HepG2 (cell line): ENCODE measurements around the gene BAIAP2L1. TPM values are rescaled to one million over a fixed set of nuclear protein-coding genes. Genes with fewer than 3 reads are reported as not detected.
A peak's percentile ranks its signal among the peaks of the same experiment; 100 is the strongest.

Experiments
- ARHGAP35 ChIP-seq: sonication (generic); formaldehyde crosslinking; IDR thresholded peaks from 2 replicates; pipeline ENCODE4 v1.9.0; 2022; ENCODE audit warnings: mild to moderate bottlenecking, inconsistent platforms, moderate library complexity, missing genetic modification reagents, borderline replicate concordance
- FOSL2 ChIP-seq: sonication (generic); formaldehyde crosslinking; IDR thresholded peaks from 2 replicates; pipeline ENCODE4 v1.4.0; 2020; ENCODE audit warnings: missing genetic modification reagents
- NR2F6 ChIP-seq, 2 experiments: IDR thresholded peaks; 2 replicates each; pipeline ENCODE4 v1.6.1; 2016; ENCODE audit warnings: antibody characterized with exemption in 1 of 2, mild to moderate bottlenecking in 1 of 2
- POGZ ChIP-seq: sonication (generic); formaldehyde crosslinking; IDR thresholded peaks from 2 replicates; pipeline ENCODE4 v1.4.0; 2020; ENCODE audit warnings: mild to moderate bottlenecking, missing genetic modification reagents
- REL ChIP-seq: sonication (generic); formaldehyde crosslinking; conservative IDR thresholded peaks from 2 replicates; pipeline ENCODE4 v1.8.0; 2022; ENCODE audit warnings: mild to moderate bottlenecking, missing genetic modification reagents, moderate library complexity
- SKI ChIP-seq: fragments of 450-650 bp; IDR thresholded peaks from one replicate; pipeline ENCODE4 v1.6.1; 2018; ENCODE audit warnings: mild to moderate bottlenecking; ENCODE audit not compliant: partially characterized antibody
- ZMAT3 ChIP-seq: sonication (generic); formaldehyde crosslinking; conservative IDR thresholded peaks from 2 replicates; pipeline ENCODE4 v1.7.0; 2021; ENCODE audit warnings: missing genetic modification reagents
- ZNF354B ChIP-seq: sonication (generic); formaldehyde crosslinking; IDR thresholded peaks from 2 replicates; pipeline ENCODE4 v1.8.0; 2022; ENCODE audit warnings: mild to moderate bottlenecking, missing genetic modification reagents
- polyA plus RNA-seq, 8 experiments: library from polyadenylated mRNA; depleted of rRNA in 3 of 8; stranded (reverse) in 7 of 8; unstranded in 1 of 8; fragments of >200 nt; fragmentation: Illumina TruSeq in 4 of 8; extraction: Trizol in 4 of 8; gene quantifications; 2 replicates each; pipeline versions ENCODE4 v1.2.1 to v1.2.3, GENCODE V29; 2011 to 2016; ENCODE audit warnings: low read depth in 4 of 8, missing spikeins in 1 of 8, mixed read lengths in 1 of 8; ENCODE audit not compliant: insufficient read depth in 1 of 8
- total RNA-seq, 5 experiments: library from RNA; depleted of rRNA; stranded (reverse); fragments of >200 nt; fragmentation: Illumina TruSeq; extraction: Trizol; gene quantifications; 2 replicates each; pipeline ENCODE4 v1.2.3, GENCODE V29; 2016; ENCODE audit warnings: low read depth in 1 of 5
- TF ChIP-seq, protein P1 (sequence below): sonication (generic); formaldehyde crosslinking; IDR thresholded peaks from 2 replicates; pipeline ENCODE4 v1.5.1; 2020; ENCODE audit warnings: mild to moderate bottlenecking, missing genetic modification reagents, moderate library complexity
- TF ChIP-seq, protein P2 (sequence below): sonication (generic); formaldehyde crosslinking; IDR thresholded peaks from 2 replicates; pipeline ENCODE4 v1.5.0; 2020; ENCODE audit warnings: mild to moderate bottlenecking, missing genetic modification reagents, borderline replicate concordance
- TF ChIP-seq, protein P3 (sequence below): sonication (generic); formaldehyde crosslinking; IDR thresholded peaks from 2 replicates; pipeline ENCODE4 v1.9.0; 2022; ENCODE audit warnings: low read depth, missing genetic modification reagents
- TF ChIP-seq, protein P4 (sequence below): sonication (generic); formaldehyde crosslinking; IDR thresholded peaks from 2 replicates; pipeline ENCODE4 v1.4.0; 2020; ENCODE audit warnings: mild to moderate bottlenecking, missing genetic modification reagents
- TF ChIP-seq, protein P5 (sequence below): IDR thresholded peaks from 2 replicates; pipeline ENCODE4 v1.6.1; 2016; ENCODE audit warnings: low read depth

The BAIAP2L1 gene
- total and polyA plus RNA-seq, 2 of the 13 experiments (the other 11 are each of a cell fraction or from before 2014, with no cell fraction given): 13.0 to 21.5 TPM

DNA sequence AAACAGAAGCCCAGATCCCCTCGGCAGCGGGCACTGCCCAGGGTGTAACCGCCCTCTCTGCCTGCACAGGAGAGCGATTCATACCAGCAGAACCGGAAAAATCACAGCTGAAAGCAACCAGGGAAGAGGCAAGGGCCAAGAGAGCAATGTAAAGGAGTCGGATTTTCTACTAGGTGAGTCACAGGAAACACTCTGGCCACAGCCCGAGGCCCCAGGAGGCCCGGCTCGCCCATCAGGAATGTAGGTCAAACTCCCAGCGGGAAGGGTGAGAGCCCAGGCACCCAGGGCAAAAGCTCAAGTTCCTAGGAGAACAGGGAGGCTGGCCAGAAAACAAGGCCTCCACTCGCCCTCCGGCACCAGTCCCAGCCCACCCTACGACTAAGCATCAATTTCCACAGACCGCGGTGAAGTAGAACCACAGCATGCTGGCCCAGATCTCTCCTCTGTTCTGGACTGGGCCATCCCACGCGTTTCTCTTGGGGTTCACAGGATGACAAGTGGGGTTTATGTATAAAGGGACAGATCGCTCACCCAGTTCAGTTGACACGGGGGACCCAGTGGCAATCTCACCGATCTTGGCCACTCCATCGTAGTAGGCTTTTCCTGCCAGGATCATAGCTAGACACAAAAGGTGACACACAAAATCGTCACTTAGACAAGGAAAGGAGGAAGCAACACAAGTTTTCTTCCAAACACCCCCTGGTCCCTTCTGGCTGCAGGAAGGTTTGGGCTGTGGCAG, 46.2 kb downstream of the BAIAP2L1 start (continued):
- TF ChIP-seq, protein P1, sequence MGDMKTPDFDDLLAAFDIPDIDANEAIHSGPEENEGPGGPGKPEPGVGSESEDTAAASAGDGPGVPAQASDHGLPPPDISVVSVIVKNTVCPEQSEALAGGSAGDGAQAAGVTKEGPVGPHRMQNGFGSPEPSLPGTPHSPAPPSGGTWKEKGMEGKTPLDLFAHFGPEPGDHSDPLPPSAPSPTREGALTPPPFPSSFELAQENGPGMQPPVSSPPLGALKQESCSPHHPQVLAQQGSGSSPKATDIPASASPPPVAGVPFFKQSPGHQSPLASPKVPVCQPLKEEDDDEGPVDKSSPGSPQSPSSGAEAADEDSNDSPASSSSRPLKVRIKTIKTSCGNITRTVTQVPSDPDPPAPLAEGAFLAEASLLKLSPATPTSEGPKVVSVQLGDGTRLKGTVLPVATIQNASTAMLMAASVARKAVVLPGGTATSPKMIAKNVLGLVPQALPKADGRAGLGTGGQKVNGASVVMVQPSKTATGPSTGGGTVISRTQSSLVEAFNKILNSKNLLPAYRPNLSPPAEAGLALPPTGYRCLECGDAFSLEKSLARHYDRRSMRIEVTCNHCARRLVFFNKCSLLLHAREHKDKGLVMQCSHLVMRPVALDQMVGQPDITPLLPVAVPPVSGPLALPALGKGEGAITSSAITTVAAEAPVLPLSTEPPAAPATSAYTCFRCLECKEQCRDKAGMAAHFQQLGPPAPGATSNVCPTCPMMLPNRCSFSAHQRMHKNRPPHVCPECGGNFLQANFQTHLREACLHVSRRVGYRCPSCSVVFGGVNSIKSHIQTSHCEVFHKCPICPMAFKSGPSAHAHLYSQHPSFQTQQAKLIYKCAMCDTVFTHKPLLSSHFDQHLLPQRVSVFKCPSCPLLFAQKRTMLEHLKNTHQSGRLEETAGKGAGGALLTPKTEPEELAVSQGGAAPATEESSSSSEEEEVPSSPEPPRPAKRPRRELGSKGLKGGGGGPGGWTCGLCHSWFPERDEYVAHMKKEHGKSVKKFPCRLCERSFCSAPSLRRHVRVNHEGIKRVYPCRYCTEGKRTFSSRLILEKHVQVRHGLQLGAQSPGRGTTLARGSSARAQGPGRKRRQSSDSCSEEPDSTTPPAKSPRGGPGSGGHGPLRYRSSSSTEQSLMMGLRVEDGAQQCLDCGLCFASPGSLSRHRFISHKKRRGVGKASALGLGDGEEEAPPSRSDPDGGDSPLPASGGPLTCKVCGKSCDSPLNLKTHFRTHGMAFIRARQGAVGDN (CRISPR knock-in tag): peak; percentile 71
- TF ChIP-seq, protein P2, sequence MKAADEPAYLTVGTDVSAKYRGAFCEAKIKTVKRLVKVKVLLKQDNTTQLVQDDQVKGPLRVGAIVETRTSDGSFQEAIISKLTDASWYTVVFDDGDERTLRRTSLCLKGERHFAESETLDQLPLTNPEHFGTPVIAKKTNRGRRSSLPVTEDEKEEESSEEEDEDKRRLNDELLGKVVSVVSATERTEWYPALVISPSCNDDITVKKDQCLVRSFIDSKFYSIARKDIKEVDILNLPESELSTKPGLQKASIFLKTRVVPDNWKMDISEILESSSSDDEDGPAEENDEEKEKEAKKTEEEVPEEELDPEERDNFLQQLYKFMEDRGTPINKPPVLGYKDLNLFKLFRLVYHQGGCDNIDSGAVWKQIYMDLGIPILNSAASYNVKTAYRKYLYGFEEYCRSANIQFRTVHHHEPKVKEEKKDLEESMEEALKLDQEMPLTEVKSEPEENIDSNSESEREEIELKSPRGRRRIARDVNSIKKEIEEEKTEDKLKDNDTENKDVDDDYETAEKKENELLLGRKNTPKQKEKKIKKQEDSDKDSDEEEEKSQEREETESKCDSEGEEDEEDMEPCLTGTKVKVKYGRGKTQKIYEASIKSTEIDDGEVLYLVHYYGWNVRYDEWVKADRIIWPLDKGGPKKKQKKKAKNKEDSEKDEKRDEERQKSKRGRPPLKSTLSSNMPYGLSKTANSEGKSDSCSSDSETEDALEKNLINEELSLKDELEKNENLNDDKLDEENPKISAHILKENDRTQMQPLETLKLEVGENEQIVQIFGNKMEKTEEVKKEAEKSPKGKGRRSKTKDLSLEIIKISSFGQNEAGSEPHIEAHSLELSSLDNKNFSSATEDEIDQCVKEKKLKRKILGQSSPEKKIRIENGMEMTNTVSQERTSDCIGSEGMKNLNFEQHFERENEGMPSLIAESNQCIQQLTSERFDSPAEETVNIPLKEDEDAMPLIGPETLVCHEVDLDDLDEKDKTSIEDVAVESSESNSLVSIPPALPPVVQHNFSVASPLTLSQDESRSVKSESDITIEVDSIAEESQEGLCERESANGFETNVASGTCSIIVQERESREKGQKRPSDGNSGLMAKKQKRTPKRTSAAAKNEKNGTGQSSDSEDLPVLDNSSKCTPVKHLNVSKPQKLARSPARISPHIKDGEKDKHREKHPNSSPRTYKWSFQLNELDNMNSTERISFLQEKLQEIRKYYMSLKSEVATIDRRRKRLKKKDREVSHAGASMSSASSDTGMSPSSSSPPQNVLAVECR (CRISPR knock-in tag): no peak
- TF ChIP-seq SKI (peak; percentile 18), ZNF354B (no peak), FOSL2 (CRISPR knock-in tag) (peak; percentile 89), REL (CRISPR knock-in tag) (no peak), ARHGAP35 (CRISPR knock-in tag) (no peak), POGZ (CRISPR knock-in tag) (0 out of 2 replicates have a peak, but pooled peaks have one; percentile 29), ZMAT3 (CRISPR knock-in tag) (no peak), NR2F6 (IDR thresholded peaks at IDR 0.05) (no peak), NR2F6 (CRISPR knock-in tag; IDR thresholded peaks at IDR 0.05) (peak; percentile 33; the same call in 1 of the 2 replicates)
- TF ChIP-seq, protein P3, sequence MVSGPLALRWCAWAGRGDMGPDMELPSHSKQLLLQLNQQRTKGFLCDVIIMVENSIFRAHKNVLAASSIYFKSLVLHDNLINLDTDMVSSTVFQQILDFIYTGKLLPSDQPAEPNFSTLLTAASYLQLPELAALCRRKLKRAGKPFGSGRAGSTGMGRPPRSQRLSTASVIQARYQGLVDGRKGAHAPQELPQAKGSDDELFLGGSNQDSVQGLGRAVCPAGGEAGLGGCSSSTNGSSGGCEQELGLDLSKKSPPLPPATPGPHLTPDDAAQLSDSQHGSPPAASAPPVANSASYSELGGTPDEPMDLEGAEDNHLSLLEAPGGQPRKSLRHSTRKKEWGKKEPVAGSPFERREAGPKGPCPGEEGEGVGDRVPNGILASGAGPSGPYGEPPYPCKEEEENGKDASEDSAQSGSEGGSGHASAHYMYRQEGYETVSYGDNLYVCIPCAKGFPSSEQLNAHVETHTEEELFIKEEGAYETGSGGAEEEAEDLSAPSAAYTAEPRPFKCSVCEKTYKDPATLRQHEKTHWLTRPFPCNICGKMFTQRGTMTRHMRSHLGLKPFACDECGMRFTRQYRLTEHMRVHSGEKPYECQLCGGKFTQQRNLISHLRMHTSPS: peak; percentile 44; the same call in 1 of the 2 replicates
- TF ChIP-seq, protein P4, sequence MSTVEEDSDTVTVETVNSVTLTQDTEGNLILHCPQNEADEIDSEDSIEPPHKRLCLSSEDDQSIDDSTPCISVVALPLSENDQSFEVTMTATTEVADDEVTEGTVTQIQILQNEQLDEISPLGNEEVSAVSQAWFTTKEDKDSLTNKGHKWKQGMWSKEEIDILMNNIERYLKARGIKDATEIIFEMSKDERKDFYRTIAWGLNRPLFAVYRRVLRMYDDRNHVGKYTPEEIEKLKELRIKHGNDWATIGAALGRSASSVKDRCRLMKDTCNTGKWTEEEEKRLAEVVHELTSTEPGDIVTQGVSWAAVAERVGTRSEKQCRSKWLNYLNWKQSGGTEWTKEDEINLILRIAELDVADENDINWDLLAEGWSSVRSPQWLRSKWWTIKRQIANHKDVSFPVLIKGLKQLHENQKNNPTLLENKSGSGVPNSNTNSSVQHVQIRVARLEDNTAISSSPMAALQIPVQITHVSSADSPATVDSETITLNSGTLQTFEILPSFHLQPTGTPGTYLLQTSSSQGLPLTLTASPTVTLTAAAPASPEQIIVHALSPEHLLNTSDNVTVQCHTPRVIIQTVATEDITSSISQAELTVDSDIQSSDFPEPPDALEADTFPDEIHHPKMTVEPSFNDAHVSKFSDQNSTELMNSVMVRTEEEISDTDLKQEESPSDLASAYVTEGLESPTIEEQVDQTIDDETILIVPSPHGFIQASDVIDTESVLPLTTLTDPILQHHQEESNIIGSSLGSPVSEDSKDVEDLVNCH (CRISPR knock-in tag): no peak
- TF ChIP-seq, protein P5, sequence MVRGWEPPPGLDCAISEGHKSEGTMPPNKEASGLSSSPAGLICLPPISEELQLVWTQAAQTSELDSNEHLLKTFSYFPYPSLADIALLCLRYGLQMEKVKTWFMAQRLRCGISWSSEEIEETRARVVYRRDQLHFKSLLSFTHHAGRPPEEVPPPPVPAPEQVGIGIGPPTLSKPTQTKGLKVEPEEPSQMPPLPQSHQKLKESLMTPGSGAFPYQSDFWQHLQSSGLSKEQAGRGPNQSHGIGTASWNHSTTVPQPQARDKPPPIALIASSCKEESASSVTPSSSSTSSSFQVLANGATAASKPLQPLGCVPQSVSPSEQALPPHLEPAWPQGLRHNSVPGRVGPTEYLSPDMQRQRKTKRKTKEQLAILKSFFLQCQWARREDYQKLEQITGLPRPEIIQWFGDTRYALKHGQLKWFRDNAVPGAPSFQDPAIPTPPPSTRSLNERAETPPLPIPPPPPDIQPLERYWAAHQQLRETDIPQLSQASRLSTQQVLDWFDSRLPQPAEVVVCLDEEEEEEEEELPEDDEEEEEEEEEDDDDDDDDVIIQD: 0 out of 2 replicates have a peak, but pooled peaks have one; percentile 34
